HG03378 (cell line): ENCODE measurements around the gene SH2D5.

ENCODE experiments used
- ATAC-seq: cut with Tn5 transposase; IDR thresholded peaks from one replicate; pipeline ENCODE4 v1.9.1; 2021; ENCODE audit warnings: mild to moderate bottlenecking, moderate library complexity; ENCODE audit not compliant: unreplicated experiment

The SH2D5 gene

DNA sequence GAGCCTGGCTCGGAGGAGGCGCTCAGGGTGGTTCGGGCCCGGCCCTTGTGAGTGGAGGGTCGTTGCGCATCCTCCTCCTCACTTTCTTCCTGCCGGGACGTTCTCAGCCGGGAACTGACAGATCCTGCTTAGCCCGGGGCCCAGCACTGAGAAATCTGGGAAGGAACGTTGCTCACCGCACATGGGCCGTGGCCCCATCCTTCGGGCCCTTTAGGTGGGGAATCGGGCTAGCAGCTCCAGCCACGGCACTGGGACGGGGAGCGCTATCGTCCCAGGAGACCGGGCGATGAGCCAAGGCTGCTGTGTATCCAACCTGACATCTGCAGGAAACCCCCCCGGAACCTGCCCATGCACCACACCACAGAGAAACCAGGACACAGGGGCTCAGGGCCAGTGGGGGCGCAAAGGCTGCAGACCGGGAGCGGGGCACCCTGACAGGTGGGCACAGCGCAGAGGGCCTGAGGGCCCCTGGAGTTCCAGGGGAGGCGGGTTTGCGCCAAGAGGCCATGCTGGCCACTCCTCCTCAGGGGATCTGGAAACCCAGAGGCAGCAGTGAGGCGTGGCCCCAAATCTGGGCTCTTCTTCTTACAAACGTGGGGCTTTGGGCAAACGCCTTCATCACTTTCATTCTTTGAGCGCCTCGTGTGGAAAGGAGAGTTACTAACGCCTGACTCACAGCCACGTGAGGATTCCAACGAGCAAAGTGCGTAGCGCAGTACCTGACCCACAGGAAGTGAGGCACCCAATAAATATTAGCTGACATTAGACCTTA lies at the start of gene SH2D5:
Gene SH2D5 (minus strand): TSS at position 116 of the 772 bp plus-strand sequence. CDS start 4,659 bp downstream, outside the sequence.
- peak; percentile 77 for ATAC-seq

DNA sequence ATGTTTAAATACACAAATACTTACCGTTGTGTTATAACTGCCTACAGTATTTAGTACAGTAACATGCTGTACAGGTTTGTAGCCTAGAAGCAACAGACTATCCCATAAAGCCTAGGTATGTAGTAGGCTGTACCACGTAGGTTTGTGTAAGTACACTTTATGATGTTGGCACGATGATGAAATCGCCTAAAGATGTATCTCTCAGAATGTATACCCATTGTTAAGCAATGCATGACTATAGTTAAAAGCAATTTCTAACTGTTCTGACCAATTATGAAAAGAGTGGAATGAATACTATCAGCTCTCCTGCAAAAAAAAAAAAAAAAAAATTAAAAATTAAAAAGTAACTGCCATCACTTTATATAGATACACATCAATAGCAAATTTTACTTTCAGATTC lies 43.2 kb upstream of the SH2D5 start:
- no peak for ATAC-seq

DNA sequence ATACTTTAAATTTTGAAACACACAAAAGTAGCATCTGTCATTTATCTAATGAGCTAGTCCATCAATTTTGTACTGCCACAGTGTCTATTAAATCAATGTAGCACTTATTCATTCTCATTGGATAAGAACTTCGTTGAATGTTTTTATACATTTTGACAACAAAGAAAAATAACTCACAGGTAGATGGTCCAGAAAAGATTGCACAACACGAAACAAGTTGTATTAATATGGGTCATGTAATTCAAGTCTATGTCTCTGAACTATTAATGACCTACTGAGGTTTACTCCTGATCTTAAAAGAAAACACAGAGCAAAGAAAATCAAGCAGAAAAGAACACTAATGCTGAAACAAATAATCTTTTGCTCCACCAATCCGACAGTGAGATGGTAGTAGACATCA lies 39.3 kb upstream of the SH2D5 start:
- no peak for ATAC-seq

DNA sequence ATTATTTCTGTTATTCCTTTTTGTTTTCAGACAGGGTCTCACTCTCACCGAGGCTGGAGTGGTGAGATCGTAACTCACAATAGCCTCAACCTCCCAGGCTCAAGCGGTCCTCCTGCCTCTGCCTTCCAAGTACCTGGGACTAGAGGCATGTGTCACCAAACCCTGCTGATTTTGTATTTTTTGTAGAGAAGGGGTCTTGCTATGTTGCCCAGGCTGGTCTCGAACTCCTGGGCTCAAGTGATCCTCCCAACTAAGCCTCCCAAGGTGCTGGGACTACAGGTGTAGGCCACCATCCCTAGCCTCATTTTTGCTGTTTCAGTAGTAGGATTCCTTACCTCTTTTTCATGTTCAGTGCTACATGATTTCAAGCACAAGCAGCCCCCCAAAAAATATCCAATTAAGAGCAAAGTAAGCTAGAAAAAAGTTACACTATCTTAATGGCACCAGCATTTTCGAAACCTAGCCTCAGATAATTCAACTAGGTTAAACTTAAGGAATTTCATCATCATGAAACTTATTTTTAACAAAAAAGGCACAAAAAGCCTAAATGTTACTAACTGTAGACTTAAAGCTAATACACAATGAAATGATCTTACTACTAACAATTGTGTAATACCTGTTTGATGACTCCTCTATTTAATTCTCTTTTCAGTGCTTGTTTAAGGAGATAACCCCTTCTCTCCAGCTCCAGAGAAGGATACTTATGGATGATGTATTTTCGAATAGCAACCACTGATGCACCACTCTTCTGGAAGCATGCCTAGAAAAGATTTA lies 38.0 kb upstream of the SH2D5 start:
- no peak for ATAC-seq

DNA sequence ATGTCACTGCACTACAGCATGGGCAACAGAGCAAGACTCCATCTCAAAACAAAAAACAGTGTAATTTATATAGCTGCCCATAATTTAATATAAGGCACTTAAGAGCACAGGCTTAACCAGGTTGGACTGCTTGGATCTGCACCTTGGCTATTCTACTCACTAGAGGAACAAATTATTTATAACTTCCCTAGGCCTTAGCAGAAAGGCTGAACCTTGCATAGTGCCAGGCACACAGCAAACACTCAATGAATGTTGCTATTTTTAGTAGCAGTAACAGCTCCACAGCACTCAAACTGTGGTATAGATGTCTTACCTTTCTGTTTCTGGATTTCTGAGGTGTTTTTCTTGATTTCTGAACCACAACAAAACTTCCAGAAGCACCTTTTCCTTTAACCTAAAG lies 34.8 kb upstream of the SH2D5 start:
- no peak for ATAC-seq

DNA sequence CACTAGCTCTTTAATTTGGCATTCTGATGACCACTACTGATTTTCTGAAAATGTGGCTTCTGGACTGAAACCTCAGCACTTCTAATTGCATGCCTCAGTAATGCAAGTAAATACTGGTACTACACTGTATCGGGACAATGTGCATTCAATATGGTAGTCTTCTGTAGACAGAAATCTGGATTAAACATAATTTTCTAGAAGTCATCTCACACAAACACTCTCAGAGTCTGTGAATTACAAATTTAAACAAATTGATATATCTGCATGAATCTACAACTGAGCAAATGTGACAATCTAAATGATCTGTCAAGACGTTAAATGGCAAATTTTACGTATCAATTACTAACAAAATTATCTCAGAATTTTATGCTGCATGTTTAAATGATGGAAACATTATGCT lies 30.9 kb upstream of the SH2D5 start:
- ATAC-seq = no peak

DNA sequence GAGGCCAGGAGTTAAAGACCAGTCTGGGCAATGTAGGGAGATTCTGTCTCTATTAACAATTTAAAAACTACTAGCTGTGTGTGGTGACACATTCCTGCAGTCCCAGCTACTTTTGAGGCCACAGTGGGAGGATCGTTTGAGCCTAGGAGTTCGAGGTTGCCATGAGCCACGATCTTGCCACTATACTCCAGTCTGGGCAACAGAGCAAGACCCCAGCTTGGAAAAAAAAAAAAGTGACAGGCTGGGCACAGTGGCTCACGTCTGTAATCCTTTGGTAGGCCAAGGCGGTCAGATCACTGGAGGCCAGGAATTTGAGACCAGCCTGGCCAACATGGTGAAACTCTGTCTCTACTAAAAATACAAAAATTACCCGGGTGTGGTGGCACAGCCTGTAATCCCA lies 27.8 kb upstream of the SH2D5 start:
- no peak for ATAC-seq

DNA sequence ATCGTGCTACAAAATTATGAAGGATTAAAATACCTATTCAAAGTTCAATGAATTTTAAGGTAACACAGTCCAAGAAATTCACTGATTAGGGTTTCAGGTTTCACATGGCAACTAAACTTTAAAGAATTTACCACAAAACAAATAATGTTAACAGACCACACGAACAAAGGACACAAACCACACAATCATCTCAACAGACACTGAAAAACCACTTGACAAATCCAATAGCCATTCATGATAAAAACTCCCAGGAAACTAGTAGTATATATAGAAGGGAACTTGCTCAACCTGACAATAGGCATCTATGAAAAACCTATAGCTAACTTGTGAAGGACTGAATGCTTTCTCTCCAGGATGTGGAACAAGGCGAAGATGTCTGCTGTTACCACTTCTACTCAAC lies 21.1 kb upstream of the SH2D5 start:
- no peak for ATAC-seq

DNA sequence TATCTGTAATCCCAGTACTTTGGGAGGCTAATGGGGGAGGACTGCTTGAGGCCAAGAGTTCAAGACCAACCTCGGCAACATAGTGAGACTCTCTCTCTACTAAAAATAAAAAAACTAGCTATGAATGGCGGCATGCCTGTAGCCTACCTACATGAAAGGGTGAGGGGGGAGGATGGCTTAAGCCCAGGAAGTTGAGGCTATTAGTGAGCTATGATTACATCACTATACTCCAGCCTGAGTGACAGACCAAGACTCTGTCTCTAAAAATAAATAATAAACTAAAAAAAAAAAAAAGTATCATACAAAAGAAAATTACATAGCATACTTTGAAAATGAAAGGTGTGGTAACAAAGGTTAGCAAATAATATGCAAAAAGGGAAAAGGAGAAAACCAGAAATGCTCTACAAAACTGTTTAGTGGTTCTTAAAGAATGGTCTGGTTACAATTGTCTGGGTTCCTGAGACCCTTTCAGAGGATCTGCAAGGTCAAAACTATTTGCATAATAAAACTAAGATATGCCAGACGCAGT lies 19.0 kb upstream of the SH2D5 start:
- ATAC-seq = no peak

DNA sequence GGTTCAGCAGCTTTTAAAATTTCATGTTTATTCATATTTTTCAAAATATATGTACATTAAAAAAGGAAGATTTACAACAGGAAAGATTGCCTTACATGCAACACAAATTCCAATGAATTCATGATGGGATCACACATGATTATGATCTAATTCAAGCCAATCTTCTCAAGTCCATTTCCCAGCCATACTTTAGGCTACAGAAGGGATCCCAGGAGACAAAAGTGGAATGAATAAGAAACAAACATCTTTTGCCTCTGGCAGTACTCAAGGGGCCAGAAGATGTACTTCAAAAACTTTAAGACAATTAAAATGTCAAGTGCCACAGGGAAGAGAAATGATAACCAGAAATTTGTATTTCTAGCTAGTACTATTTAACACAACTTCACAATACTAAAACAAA lies 10.2 kb upstream of the SH2D5 start:
- ATAC-seq = no peak

DNA sequence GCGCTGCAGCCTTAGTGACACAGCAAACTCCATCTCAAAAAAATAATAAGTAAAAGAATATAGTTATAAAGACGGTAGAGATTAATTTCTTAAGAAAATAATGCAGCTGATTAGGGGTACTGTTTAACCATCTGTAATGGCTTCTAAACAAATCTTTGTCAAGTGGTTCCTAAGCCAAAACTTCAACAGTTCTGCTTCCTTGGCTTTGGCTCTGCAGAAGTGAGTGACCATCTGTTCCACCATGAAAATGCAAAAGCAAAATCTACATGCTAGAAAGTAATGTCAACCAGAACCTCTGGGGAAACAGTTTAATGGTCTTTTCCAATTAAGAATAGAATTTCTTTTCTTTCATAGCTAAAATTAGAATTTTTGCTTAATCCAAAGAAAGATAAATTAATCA lies 8.3 kb upstream of the SH2D5 start:
- ATAC-seq = no peak

DNA sequence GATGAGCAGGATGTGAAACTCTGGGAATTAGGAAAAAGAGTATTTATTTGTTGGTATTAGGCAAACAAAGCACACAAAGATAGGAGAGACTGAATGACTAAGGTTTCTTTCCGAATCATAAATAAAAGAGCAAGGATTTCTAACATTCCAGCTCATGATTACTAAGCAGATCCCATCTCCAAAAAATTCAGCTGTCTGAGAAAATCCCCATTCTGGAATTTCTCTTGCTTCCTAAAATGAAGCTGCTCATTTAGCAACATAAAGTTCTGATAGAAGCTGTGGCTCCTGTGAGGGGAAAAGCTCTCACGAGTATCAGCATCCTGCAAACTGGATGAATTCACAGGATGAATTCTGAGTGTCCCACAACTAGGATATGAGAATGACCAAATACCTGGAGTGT lies 6.7 kb upstream of the SH2D5 start:
- ATAC-seq = no peak

DNA sequence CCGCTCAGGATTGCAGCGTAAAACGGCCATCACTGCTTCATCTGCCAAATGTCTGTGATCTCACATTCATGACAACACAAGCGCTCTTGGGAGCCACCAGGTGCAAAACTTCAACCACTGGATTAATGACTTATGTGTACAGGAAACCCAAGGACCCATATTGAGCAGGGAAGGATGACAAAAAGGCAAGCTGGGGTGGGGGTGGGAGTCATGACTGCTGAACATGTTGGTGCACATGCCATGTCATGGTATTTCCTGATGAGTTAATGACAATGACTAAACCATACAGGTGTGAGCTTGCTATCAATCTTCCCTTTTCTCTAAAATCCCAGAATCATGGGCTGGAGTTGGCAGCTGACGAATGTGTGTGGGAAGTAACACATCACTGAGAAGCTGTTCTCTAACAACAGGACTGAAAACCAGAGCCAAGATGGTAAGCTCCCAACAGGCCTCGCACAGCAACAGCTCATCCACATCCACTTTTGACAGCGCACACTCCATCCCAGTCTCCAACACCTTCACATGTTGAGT lies 3.1 kb upstream of the SH2D5 start:
- no peak for ATAC-seq

DNA sequence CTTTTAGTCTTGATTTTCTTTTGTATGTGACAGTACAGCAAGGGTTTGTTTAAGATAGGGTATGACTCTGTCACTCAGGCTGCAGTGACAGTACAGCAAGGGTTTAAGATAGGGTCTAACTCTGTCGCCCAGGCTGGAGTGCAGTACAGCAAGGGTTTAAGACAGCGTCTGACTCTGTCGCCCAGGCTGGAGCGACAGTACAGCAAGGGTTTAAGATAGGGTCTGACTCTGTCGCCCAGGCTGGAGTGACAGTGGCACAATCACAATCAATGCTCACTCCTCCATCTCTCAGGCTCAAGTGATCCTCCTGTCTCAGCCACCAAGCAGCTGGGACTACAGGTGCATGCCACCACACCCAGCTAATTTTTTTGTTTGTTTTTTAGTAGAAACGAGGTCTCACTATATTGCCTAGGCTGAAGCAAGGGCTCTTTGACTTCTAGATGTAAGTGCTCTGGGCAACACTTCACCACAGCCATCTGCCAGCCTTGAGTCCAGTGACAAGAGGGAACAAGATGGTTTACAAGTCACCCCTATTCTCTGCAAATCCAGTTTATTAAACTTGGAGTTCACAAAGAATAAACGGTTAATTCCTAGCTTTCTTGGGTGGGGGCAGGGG lies 965 bp upstream of the SH2D5 start:
- no peak for ATAC-seq

DNA sequence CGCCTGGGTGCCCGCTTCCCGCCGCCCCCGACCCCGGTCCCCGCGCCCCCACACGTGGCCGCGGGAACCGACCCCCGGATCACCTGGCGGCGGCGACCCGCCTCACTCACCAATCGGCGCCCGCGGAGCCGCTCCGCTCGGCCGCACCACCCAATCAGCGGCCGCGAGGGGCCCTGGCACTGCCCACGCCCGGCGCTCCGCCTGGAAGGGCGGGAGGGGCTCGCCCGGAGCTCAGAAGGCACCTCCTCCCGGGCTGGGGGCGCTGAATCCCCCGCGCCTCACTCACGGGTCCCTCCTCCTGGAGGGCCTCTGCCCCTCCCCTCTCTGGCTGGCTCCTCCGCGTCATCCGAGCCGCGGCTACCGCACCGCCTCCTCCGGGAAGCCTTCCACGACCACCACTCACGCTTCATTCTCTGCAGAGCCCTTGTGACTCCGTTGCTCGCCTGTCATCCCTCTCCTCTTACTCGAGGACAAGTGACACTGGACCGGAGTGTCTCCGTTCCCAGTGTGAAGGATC lies 374 bp downstream of the SH2D5 start:
- ATAC-seq = no peak

DNA sequence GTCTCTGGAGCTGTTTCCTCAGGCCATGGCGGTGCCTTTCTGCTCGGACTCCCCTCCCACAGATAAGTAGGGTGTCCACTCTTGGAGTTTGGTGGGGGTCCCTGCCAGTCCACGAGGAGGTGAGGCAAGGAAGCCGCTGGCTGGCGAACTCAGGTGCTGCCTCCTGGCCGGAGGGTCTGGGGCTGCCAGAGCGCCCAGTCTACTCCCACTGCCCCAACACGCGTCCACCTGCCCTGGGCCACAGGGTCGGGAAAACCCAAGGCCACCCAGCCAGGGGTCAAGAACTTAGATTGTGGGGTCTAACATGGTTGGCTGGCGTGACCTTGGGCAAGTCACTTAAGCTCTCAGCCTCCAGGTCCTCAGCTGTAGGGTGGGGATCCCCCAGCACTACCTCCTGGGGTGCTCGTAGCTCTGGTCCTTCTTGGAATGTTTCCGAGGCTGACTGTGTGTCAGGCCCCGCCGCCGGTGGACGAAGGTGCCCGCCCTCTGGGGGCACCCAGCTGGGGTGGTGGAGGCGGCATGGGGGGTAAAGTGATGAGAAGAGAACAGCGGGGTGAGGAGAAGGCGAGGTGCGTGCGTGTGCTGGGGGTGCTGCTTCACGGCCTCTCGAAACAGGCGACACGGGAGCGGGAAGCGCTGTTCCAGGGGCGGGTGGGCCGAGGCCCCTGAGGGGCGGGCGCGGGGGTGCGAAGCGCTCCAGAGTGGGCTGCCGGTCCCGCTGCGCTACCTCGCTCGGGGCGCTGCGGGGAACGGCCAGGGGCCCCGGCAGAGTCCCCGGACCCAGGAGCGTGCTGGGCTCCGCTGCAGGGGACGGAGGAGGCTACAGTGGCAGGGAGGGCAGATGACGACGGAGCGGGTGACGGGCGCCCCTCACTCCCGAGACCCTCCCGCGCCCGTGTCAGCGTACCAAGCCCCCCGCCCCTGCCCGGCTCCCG lies 1.2 kb downstream of the SH2D5 start:
- ATAC-seq = no peak

DNA sequence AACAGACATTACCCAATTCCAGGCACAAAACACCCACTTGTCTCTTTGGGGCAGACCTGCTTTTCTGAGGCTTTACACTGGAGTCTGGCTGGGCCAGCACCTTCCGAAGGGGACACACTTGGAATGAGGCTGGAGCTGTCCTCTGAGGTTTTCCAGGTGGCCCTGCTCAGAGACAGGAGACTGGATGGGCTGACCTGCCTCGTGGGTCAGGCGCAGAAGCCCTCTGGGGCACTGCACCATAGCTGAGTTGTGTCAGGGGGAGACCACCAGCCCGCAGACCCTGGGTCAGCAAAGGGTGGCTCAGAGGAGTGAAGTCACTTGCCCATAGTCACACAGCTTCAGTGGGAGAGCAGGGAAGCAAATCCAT lies 1.8 kb downstream of the SH2D5 start:
- no peak for ATAC-seq

DNA sequence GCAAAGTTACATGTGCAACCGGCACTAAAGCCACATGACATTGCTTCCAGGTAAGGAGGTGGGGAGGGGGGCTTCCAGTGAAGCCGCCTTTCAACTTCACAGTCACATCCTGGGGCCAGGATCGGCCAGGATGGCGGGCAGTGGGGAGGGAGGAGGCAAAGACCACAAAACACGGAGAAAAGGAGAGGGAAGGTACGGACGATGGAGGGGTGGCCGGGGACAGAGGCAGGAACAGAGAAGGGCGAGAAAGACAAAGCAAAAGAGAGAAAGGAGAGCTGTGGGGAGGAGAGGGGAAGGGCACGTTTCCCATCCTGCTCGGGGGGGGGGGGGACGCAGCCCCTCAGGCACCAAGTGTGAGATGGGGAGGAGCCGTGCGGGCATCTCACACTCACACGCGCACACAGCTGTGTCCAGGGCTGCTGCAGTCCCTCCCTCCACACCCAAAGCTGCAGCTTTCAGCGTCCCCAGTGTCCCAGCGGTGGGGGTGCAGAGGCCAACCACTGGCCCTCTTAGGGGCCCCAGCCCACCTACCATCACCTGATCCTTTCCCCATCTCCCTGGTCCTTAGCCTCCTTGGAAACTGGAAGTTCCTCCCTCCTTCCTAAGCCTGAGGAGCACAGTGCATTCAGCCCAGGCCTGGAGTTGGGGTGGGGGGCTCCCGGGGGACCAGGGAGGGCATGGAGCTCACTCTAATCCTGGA lies 2.4 kb downstream of the SH2D5 start:
- no peak for ATAC-seq

DNA sequence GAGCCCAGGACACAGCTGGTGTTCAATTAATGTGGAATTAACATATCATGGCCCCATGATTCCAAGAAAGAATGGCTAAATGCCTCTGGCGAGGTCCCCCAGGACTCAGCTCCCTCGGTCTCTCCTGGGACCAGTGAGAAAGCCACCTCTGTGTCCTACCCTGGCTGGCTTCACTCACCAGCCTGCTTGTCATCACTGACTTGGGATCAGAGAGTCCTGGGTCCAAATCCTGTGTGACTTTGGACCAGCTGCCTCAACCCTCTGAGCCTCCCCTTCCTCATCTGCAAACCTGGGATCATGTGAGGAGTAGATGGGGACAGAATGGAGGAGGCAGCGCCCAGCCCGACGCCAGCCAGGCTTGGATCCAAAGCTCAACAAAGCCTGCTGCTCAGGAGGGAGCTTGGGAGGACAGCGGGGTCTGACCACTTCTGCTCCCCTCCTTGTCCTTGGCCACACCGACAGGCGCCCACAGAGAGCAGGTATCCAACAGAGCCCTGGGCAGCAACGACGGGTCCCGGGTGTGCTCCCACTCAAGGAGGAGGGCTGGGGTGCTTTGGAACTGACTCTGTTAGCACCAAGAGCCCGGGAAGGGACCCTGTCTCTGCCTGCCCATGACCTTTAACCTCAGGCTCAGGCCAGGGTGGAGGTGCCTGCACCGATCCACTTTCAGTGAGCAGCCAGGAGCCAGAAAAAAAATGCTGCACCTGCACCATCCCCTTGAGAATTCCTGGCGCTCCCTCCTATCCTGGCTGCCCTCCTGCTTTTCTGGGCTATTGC lies 3.2 kb downstream of the SH2D5 start:
- no peak for ATAC-seq
